GM20000 (cell line): ENCODE measurements around the gene PIGQ.

ENCODE experiments used
- DNase-seq: peaks from one replicate; pipeline ENCODE4 v3.0.0; 2012; ENCODE audit warnings: low spot score
- TF ChIP-seq, protein P1 (sequence below): IDR thresholded peaks from 2 replicates; pipeline ENCODE4 v1.5.1; 2012; ENCODE audit warnings: mild to moderate bottlenecking, control low read depth; ENCODE audit errors: extremely low read depth, missing control alignments

Gene PIGQ

DNA sequence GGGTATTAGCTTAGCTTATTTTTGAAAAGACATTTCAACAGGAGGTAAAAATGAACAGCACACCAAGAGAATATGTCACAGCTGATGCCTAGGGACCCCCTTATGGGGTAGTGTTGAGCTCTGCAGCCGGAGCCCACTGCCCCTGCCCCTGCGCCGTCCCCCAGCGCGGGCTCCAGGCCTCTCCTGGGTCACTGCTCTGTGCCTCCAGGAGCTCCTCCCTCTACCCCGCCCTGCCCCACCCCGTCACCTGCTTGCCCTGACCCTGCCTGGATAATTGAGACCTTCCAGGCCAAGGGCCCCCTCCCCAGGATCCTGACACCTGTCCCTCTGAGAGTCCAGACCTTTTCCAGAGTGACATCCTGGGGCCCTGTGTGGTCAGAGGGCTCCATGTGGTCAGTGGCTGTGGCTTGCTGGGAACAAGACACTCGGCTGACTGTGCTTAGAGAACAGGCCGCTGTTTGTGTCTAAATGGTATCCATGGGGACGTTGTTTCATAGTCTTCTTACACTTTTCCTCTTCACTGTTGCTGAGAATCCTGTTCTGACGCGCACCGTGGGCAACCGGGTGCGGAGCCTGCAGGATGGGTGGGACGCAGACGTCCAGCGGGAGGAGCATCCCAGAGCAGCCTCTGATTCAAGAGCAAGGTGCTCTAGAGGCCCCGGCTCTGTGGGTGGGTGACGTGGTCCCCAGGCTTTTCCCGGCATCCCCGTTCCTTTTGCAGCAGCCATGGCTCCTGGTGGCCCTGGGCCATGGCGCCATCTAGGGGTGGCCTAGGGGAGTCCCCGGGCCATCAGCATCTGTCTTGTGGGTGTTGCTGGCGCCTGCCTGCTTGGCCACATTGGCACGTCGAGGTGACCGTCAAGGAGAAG is 41.0 kb downstream of the PIGQ start:
- peak; percentile 54 for DNase-seq
- TF ChIP-seq, protein P1, sequence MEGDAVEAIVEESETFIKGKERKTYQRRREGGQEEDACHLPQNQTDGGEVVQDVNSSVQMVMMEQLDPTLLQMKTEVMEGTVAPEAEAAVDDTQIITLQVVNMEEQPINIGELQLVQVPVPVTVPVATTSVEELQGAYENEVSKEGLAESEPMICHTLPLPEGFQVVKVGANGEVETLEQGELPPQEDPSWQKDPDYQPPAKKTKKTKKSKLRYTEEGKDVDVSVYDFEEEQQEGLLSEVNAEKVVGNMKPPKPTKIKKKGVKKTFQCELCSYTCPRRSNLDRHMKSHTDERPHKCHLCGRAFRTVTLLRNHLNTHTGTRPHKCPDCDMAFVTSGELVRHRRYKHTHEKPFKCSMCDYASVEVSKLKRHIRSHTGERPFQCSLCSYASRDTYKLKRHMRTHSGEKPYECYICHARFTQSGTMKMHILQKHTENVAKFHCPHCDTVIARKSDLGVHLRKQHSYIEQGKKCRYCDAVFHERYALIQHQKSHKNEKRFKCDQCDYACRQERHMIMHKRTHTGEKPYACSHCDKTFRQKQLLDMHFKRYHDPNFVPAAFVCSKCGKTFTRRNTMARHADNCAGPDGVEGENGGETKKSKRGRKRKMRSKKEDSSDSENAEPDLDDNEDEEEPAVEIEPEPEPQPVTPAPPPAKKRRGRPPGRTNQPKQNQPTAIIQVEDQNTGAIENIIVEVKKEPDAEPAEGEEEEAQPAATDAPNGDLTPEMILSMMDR, result peak; percentile 22

GRCh38 chr16:615122-615521 is 45.4 kb downstream of the PIGQ start:
- DNase-seq, result peak; percentile 38
- TF ChIP-seq, protein P1, result no peak

- TF ChIP-seq, protein P1, result no peak
- no peak for DNase-seq
These were observed 47.2 kb downstream of the PIGQ start for GRCh38 chr16:616733-617586.

DNA sequence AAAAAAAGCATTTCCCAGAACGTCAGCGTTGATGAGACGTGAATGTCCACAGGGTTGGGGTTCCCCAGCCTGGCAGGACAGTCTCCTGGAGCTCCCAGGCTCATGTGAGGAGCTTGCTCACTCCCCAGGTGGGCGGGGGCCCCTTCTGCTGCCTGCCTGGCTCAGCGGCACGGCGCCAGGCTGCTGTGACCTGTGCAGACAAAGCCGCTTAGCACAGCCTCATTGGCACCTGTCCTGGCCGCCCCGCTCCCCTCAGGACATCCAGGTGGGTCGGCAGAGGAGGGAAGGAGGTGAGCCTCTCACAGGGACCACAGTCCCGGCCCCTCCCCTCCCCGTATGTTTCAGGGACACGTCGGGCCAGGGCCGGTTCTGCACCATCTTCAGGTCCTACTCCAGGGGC is 48.1 kb downstream of the PIGQ start:
- DNase-seq, result no peak
- TF ChIP-seq, protein P1, result no peak

GRCh38 chr16:619476-620100 is 49.8 kb downstream of the PIGQ start:
- no peak for DNase-seq
- TF ChIP-seq, protein P1, result no peak

- DNase-seq, result no peak
- TF ChIP-seq, protein P1, result no peak
These were observed 51.1 kb downstream of the PIGQ start for GRCh38 chr16:620700-621525.
